GM18861 (cell line): ENCODE measurements around the gene APOA4.
"Not testable (repeated sequence)": the region's sequence is repeated elsewhere in the genome, so short reads cannot be mapped to it uniquely, and the experiment has no call there.

Experiments used
- ATAC-seq: cut with Tn5 transposase; IDR thresholded peaks from one replicate; pipeline ENCODE4 v1.9.1; 2021; ENCODE audit not compliant: unreplicated experiment

The APOA4 gene

GRCh38 chr11:116807601-116808261, 15.4 kb downstream of the APOA4 start:
- ATAC-seq, result no peak

GRCh38 chr11:116804001-116804400, 19.1 kb downstream of the APOA4 start:
- ATAC-seq, result no peak

GRCh38 chr11:116801662-116802061, 21.4 kb downstream of the APOA4 start:
- not testable (repeated sequence) for ATAC-seq

DNA sequence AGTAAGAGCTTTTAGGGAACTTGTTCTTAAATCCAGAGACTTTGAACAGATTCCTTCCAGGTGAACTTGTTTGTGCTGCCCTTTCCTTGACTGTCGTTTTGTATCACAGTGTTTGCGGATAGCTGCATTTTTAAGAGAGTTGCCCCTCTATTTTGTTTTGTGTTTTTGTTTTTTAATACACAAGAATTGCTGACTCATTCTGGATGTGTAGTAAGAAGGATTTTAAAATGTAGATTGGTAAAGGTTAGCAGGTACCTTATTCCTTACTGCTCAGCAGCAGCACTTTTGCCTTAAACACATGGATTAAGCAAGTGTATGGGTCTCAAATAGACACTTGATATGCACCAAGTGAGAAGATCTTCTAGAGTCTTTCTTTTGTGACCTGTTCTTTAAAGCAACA, 22.5 kb downstream of the APOA4 start:
- ATAC-seq, result no peak

GRCh38 chr11:116798368-116798767, 24.7 kb downstream of the APOA4 start:
- no peak for ATAC-seq

DNA sequence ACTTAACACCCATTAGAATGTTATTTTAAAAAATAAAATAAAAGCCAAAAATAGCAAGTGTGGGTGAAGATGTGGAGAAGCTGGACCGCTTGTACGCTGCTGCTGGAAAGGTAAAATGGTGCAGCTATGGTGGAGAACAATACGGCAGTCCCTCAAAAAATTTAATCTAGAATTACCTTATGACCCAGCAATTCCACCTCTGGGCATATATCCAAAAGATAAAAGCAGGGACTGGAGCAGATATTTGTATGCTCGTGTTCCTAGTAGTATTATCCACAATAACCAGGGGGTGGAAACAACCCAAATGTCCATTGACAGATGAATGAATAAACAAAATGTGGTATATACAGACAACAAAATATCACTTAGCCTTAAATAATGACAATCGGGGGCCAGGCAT, 25.3 kb downstream of the APOA4 start:
- ATAC-seq, result no peak

GRCh38 chr11:116796548-116796947, 26.6 kb downstream of the APOA4 start:
- no peak for ATAC-seq

- ATAC-seq, result no peak
These were observed 28.3 kb downstream of the APOA4 start for GRCh38 chr11:116794851-116795250.

- ATAC-seq, result no peak
These were observed 29.4 kb downstream of the APOA4 start for GRCh38 chr11:116793772-116794097.

DNA sequence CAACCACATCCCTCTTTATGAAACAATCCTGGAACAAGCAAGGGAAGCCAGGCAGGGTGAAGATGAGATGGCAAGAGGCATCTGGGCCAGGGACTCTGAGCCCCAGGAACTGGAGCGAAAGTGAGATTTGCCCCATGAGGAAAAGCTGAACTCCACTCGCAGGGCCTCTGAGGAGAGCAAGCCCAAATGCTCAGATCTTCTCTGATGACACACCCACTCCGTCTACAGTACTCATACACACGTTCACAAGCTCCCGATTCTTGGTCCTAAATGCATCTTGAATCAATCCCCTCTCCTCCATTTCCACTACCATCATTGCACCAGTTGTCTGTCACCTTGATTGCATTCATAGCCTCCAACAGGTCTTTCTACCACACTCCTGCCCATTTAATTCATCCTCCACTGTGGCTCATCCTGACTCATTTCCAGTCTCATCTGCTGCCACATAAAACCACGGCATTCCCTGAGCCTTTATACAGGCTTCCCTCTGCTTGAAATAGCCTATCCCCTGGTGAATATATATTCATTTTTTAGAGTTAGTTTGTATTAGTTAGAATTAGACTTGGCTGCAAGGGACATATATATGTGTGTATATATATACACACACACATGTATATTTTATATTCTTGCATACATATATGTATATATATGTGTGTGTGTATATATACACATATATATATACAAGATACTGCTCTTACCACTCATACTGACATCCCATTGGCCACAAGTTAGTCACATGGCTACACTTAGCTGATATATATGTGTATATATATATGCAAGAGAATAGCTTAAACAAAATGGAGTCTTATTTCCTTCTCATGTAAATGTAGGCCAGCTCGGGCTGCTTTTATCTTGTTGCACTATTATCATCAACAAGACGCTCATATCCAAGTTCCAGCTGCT, 30.0 kb downstream of the APOA4 start:
- no peak for ATAC-seq

DNA sequence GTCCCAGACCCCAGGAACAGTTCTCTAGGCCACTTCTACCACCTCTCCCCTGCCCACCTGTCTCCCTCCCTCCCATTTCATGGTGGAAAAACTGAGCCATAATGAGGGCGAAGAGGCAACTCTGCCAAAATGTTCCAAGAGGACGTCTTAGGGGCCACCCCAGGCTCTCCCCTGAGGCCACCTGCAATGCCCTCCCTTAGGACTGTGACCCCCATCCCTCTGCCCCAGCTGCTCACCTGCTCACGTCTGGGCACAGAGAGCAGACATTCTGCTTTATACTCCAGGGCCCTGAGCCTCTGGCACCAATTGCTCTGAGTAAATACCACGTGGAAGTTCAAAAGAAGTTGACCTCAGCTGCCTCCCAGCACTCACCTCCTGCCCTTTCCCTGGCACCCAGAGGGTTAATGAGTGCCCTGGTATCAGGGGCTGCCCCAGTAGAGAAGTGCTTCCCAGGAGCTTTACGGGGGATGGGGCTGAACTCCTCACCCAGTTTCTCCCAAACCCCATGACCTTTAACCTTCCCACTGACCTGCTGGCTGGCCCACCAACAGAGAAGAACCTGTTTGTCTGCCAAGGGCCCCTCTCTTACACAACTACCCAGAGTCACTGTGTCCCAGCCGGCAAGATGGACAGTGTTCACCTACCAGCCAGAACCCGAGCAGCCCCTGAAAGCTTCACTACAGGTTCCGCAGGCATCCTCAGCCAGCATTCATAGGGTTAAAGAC, 30.8 kb downstream of the APOA4 start:
- ATAC-seq, result no peak

DNA sequence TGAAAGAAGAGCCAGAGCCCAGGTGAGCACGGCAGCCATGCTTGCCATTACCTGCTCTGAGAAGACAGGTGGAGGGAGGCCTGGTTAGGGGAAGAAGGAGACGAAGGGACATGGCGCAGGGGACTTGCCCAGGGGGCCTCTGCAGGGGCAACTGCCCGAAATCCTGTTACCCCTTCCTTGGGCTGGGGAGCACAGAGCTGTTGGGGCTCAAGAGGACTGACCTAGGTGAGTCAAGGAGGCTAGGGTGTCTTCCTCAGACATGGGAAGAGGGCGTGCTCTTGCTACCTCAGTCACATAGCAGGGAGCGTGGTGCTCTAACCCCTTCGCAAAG, 31.3 kb downstream of the APOA4 start, which contains the start of gene APOA5:
Gene APOA5 (minus strand): TSS at position 67 of the 331 bp plus-strand sequence. CDS start 19 bp downstream, at position 48.
- ATAC-seq, result no peak

- no peak for ATAC-seq
These were observed 31.9 kb downstream of the APOA4 start for GRCh38 chr11:116791002-116791812.

- no peak for ATAC-seq
These were observed 32.7 kb downstream of the APOA4 start for GRCh38 chr11:116790167-116791001.

DNA sequence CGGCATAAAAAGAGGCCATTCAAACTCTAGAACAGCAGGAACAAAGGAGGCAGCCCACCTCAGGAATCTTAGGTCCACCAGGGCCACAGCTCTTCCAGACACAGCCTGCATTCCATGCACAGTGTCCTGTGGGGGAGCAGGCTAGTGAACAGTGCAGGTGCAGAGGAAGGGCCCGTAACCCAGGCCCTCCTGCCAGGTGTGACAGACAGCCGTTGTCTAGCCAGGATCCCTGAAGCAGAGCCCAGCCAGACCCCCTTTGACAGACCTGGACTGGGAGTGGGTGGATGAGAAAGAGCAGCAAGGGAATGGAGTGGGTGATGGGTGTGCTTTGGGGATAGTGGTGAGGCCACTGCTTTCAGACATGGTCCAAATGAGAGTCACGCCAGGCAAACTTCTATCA, 34.1 kb downstream of the APOA4 start:
- no peak for ATAC-seq

- ATAC-seq, result no peak
These were observed 34.6 kb downstream of the APOA4 start for GRCh38 chr11:116788534-116788933.

- peak; percentile 66 for ATAC-seq
These were observed 35.2 kb downstream of the APOA4 start, which contains the start of gene ZPR1 for GRCh38 chr11:116787786-116788486. Gene ZPR1, minus strand, starts transcription at chr11:116788023. Its CDS starts 33 bp downstream, at chr11:116787990.

- no peak for ATAC-seq
These were observed 35.7 kb downstream of the APOA4 start for GRCh38 chr11:116787436-116787785.

- no peak for ATAC-seq
These were observed 36.1 kb downstream of the APOA4 start for GRCh38 chr11:116786966-116787365.
